Stimulated activated naive CD8-positive, alpha-beta T cell treated with anti-CD3 and anti-CD28 coated beads, Interleukin-15, Interleukin-2, amounts not matched to agents 100 ng/mL and 50 ng/mL, for 24 hours (primary cell): Measurements from ENCODE around the gene STX3.

Source experiments
- H3K27ac Mint-ChIP-seq: one replicate; pipeline ENCODE4 v1.8.0; 2021; ENCODE audit warnings: mild to moderate bottlenecking, mixed read lengths
- H3K27me3 Mint-ChIP-seq: one replicate; pipeline ENCODE4 v1.8.0; 2021; ENCODE audit warnings: mixed read lengths
- H3K36me3 Mint-ChIP-seq: one replicate; pipeline ENCODE4 v1.8.0; 2021; ENCODE audit warnings: low read depth, mixed read lengths
- H3K4me1 Mint-ChIP-seq: one replicate; pipeline ENCODE4 v1.8.0; 2021; ENCODE audit warnings: low read depth, mixed read lengths
- H3K4me3 Mint-ChIP-seq: one replicate; pipeline ENCODE4 v1.8.0; 2021; ENCODE audit warnings: mild to moderate bottlenecking, mixed read lengths
- H3K9me3 Mint-ChIP-seq: one replicate; pipeline ENCODE4 v1.8.0; 2021; ENCODE audit warnings: mixed read lengths

STX3 gene

DNA sequence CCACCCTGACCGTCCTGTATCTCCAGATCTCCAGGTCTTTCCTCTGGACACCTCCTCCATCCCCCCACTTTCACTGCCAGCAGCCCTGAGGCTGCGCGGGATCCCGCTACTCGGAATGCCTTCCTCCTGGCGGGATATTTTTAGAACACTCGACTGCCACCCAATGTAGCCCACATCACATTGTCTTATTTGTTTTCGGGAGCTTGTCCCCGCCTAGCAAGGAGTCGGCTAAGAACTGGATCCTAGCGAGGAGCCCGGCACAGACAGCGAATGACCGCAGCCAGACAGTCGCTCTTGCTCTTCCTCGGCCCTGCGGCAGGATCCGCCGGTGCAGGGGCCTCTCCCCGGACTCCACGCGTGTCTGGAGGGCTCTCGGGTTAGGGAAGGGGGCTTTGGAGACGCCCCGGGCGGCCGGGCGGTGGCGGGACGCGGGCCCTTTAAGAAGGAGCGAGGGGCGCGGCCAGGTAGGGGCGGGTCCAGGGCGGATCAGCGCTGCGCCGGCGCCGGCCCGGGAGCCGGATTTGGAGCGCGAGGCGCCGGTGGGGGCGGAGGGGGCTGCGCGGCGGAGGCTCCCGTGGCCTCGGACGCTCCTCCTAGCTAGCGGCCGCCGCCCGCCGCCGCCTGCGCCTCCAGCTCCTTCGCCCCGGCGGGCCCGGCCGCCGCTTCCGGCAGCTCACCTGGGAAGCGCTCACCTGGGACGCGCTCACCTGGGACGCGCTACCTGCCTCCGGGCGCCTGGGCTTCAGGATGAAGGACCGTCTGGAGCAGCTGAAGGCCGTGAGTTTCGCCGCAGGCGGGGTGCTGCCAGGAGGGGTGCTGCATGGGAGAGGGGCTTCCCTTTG, at the start of gene STX3:
STX3 (plus strand) TSS at position 518 of the 842 bp plus-strand sequence; CDS start at position 748, 230 bp downstream.
- Mint-ChIP-seq H3K9me3 (no peaks in the 10 kb centered on the region), H3K4me3 (peak within 1 kb of the TSS; percentile 91), H3K27ac (peak within 1 kb of the TSS; percentile 72), H3K4me1 (peaks cover 24% of the 10 kb centered on the region), H3K36me3 (no peaks in the 10 kb centered on the region), H3K27me3 (peaks cover 4% of the 10 kb centered on the region)

- Mint-ChIP-seq H3K4me3 (no peak overlapping the region), H3K36me3 (no peaks in the 10 kb centered on the region), H3K27ac (no peak overlapping the region), H3K9me3 (no peaks in the 10 kb centered on the region), H3K4me1 (no peaks in the 10 kb centered on the region), H3K27me3 (peaks cover 8% of the 10 kb centered on the region)
Observed at GRCh38 chr11:59706518-59707285, 48.5 kb upstream of the STX3 start.

DNA sequence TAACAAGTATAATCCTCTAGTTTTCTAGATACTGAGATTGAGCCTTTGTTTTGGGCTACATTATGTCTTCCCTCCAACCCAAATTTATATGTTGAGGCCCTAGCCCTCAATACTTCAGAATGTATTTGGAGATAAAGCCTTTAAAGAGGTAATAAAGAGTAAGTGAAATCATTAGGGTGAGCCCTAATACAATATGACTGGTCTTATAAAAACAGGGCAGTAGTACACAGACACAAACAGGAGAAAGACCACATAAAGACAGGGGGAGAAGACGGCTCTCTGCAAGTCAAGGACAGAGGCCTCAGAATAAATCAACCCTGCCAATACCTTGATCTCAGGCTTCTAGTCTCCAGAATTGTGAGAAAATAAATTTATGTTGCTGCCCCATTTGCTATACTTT, 47.8 kb upstream of the STX3 start:
- Mint-ChIP-seq H3K27me3 (peaks cover 8% of the 10 kb centered on the region), H3K27ac (no peak overlapping the region), H3K9me3 (no peaks in the 10 kb centered on the region), H3K36me3 (no peaks in the 10 kb centered on the region), H3K4me1 (no peaks in the 10 kb centered on the region), H3K4me3 (no peak overlapping the region)

DNA sequence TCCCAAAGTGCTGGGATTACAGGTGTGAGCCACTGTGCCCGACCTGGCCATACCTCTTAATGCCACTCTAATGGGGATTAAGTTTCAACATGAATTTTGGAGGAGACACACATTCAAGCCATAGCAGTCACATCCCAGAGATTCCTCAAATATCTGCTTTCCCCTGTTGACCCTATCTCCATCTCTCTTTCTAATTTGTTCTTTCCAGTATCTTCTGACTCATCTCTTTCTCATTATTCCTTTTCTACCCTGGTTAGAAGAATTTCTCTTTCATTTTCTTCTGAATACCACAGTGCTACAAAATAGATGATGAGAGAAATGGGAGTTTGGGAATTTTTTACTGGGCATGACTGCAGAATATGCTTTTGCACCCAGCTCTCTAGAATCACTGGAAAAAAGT, 46.6 kb upstream of the STX3 start:
- H3K4me1 Mint-ChIP-seq: no peaks in the 10 kb centered on the region
- H3K27ac Mint-ChIP-seq: no peak overlapping the region
- H3K4me3 Mint-ChIP-seq: no peak overlapping the region
- H3K36me3 Mint-ChIP-seq: no peaks in the 10 kb centered on the region
- H3K9me3 Mint-ChIP-seq: no peaks in the 10 kb centered on the region
- H3K27me3 Mint-ChIP-seq: peaks cover 13% of the 10 kb centered on the region

- Mint-ChIP-seq H3K27me3 (peaks cover 17% of the 10 kb centered on the region), H3K27ac (no peak overlapping the region), H3K4me3 (no peak overlapping the region)
Observed at GRCh38 chr11:59710136-59710847, 44.9 kb upstream of the STX3 start.

GRCh38 chr11:59713745-59714144, 41.4 kb upstream of the STX3 start, which contains the start of gene OR10V1:
OR10V1 (minus strand) TSS chr11:59713845; CDS start chr11:59713845, 0 bp downstream.
- Mint-ChIP-seq H3K4me3 (no peak within 1 kb of the TSS), H3K36me3 (no peaks in the 10 kb centered on the region), H3K27ac (no peak within 1 kb of the TSS), H3K9me3 (no peaks in the 10 kb centered on the region), H3K4me1 (no peaks in the 10 kb centered on the region), H3K27me3 (peaks cover 28% of the 10 kb centered on the region)

More at GRCh38 chr11:59710136-59710847, 44.9 kb upstream of the STX3 start:
- no peaks in the 10 kb centered on the region for H3K9me3 Mint-ChIP-seq
- H3K4me1 Mint-ChIP-seq: no peaks in the 10 kb centered on the region
- H3K36me3 Mint-ChIP-seq: no peaks in the 10 kb centered on the region

DNA sequence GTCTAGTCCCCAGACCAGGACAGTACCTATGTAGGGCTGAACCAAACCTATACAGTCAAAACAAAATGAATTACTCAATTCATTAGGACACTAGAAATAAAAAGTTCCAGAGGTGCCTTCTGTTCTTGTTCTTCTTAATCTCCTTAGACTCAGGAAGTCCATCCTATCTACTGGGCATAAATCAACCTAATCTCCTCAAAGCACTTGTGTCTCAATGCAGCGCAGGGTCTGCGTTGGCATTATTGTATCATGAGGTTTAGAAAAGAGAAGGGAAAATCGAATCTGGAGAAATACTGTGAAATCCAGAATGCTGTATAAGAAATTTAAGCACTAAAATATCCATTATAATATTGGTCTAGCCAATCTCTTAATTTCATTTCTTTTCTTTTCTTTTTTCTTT, 39.1 kb upstream of the STX3 start:
- H3K36me3 Mint-ChIP-seq: no peaks in the 10 kb centered on the region
- H3K4me1 Mint-ChIP-seq: no peaks in the 10 kb centered on the region
- no peak overlapping the region for H3K4me3 Mint-ChIP-seq
- no peaks in the 10 kb centered on the region for H3K9me3 Mint-ChIP-seq
- peaks cover 36% of the 10 kb centered on the region for H3K27me3 Mint-ChIP-seq
- H3K27ac Mint-ChIP-seq: no peak overlapping the region

GRCh38 chr11:59719556-59719955, 35.6 kb upstream of the STX3 start:
- Mint-ChIP-seq H3K27ac (no peak overlapping the region), H3K4me1 (no peaks in the 10 kb centered on the region)

DNA sequence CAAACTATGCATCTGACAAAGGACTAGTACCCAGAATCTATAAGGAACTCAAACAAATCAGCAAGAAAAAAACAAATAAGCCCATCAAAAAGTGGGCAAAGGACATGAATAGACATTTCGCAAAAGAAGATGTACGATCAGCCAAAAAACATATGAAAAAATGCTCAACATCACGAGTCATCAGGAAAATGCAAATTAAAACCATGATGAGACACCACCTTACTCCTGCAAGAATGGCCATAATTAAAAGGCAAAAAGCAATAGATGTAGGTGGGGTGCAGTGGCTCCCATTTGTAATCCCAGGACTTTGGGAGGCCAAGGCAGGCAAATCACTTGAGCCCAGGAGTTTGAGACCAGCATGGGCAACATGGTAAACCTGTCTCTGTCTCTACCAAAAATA, 31.1 kb upstream of the STX3 start:
- Mint-ChIP-seq H3K9me3 (no peaks in the 10 kb centered on the region), H3K27me3 (peaks cover 29% of the 10 kb centered on the region), H3K4me3 (no peak overlapping the region), H3K36me3 (no peaks in the 10 kb centered on the region), H3K27ac (no peak overlapping the region), H3K4me1 (peaks cover 5% of the 10 kb centered on the region)

More at GRCh38 chr11:59719556-59719955, 35.6 kb upstream of the STX3 start:
- H3K36me3 Mint-ChIP-seq: no peaks in the 10 kb centered on the region
- no peak overlapping the region for H3K4me3 Mint-ChIP-seq
- peaks cover 47% of the 10 kb centered on the region for H3K27me3 Mint-ChIP-seq
- H3K9me3 Mint-ChIP-seq: no peaks in the 10 kb centered on the region

DNA sequence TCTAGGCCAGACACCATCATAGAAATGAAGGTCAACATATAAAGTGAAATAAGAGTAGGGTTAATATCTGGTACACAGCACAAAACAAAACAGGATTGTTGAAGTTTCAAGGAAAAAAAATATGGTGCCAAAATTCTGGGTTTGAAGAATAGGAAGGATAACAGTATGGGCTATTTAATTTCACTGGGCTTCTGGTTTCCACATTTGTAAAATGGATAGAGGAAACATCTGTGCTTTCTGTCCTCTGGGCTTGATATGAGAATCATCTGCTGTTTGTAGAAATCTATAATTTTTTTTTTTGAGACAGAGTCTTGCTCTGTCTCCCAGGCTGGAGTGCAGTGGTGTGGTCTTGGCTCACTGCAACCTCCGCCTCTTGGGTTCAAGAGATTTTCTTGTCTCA, 27.8 kb upstream of the STX3 start:
- Mint-ChIP-seq H3K27ac (no peak overlapping the region), H3K27me3 (peaks cover 7% of the 10 kb centered on the region), H3K4me3 (no peak overlapping the region), H3K9me3 (no peaks in the 10 kb centered on the region), H3K36me3 (no peaks in the 10 kb centered on the region), H3K4me1 (peaks cover 8% of the 10 kb centered on the region)

DNA sequence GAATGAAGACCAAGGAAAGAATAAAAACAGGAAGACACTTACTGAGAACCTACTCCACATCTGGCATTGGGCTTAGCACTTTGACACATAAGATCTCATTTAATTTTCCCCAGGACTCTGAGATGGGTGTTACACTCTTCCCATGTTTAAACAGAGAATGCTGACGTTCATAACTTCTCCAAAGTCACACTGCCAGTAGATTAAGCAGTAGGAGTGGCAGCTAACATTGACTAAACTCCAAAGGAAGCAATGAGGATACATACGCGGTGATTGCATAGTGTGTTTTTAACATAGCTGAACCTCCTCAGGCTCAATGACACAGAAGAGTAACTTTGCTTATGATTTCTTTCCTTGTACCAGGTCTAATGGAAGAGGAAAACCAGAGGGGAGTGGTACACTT, 27.0 kb upstream of the STX3 start:
- peaks cover 6% of the 10 kb centered on the region for H3K27me3 Mint-ChIP-seq
- peaks cover 8% of the 10 kb centered on the region for H3K4me1 Mint-ChIP-seq
- no peak overlapping the region for H3K4me3 Mint-ChIP-seq
- H3K9me3 Mint-ChIP-seq: no peaks in the 10 kb centered on the region
- no peak overlapping the region for H3K27ac Mint-ChIP-seq
- H3K36me3 Mint-ChIP-seq: no peaks in the 10 kb centered on the region

DNA sequence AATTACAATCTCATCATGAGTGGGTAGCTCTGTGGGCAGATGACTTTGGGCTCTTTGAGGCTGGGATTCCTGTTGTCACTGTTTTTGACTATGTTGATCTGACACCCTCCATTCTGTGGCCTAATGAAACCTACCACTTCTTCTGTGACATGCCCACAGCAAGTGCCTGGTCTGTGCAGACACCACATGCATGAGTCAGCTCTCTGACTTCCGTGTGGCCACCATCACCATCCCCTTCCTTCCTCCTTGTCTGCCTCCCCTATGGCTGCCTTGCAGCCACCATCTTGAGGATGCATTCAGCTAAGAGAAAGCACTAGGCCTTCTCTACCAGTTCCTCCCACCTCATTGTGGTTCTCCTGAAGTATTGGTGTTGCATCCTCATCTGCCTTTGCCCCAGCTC, 26.3 kb upstream of the STX3 start:
- Mint-ChIP-seq H3K27me3 (peaks cover 6% of the 10 kb centered on the region), H3K4me3 (no peak overlapping the region), H3K27ac (no peak overlapping the region), H3K36me3 (no peaks in the 10 kb centered on the region), H3K4me1 (peaks cover 8% of the 10 kb centered on the region), H3K9me3 (no peaks in the 10 kb centered on the region)

- no peaks in the 10 kb centered on the region for H3K36me3 Mint-ChIP-seq
- H3K27ac Mint-ChIP-seq: no peak overlapping the region
- peaks cover 8% of the 10 kb centered on the region for H3K4me1 Mint-ChIP-seq
Observed at GRCh38 chr11:59729834-59730233, 25.3 kb upstream of the STX3 start.

DNA sequence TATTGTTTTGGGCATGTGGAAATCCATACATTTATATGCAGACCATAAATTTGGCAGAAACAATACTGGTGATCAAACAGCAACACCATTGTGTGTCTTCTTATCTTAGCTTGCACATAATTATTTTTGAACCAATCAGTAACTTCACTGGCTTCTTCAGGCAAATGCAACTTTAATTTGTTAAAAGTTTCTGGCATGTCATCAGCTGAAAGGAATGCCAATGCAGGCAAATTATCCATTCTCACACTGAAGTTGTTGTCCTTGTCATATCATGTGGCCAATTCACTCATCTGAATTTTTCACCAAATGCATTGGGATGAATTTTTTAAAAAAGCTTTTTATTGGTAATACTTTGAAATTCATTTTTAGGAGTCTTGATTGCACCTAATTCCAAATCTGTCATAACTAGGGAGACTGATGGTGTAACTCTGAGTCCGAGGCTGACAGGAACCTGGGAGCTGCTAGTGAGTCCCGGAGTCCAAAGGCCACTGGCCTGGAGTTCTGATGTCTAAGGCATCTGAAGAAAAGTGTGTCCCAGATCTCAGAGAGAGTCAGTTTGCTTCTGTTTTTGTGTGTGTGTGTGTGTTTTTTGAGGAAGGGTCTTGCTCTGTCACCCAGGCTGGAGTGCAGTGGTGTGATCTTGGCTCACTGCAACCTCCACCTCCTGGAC, 24.1 kb upstream of the STX3 start:
- Mint-ChIP-seq H3K9me3 (no peaks in the 10 kb centered on the region), H3K27ac (no peak overlapping the region), H3K4me3 (no peak overlapping the region), H3K27me3 (no peaks in the 10 kb centered on the region), H3K4me1 (peaks cover 8% of the 10 kb centered on the region), H3K36me3 (no peaks in the 10 kb centered on the region)

More at GRCh38 chr11:59729834-59730233, 25.3 kb upstream of the STX3 start:
- H3K4me3 Mint-ChIP-seq: no peak overlapping the region
- H3K9me3 Mint-ChIP-seq: no peaks in the 10 kb centered on the region
- H3K27me3 Mint-ChIP-seq: no peaks in the 10 kb centered on the region
